LNCaP clone FGC (cell line): Measurements from ENCODE around the gene ACVRL1.
A peak's percentile ranks its signal among the peaks of the same experiment; 100 is the strongest.

Experiments
- DNase-seq: peaks from one replicate; pipeline ENCODE4 v3.0.0-alpha.2; 2011; ENCODE audit warnings: low read depth
- H3K4me3 ChIP-seq: 2 replicates; pipeline ENCODE4 v1.5.1; 2011; ENCODE audit warnings: mild to moderate bottlenecking, low read depth, low read length, control low read depth
- CTCF ChIP-seq: IDR thresholded peaks from 2 replicates; pipeline ENCODE4 v1.5.1; 2012; ENCODE audit warnings: mild to moderate bottlenecking; ENCODE audit not compliant: control insufficient read depth, insufficient read depth; ENCODE audit errors: extremely low read depth

The ACVRL1 gene

GRCh38 chr12:51951199-51951842, 44.0 kb downstream of the ACVRL1 start, which contains the start of gene ACVR1B:
Gene ACVR1B, plus strand, starts transcription at chr12:51951699. Its CDS starts 45 bp downstream, at chr12:51951744.
- TF ChIP-seq CTCF, result no peak
- DNase-seq, result peak; percentile 63
- H3K4me3 ChIP-seq, result peak within 1 kb of the TSS; percentile 91

GRCh38 chr12:51951843-51952722, 44.8 kb downstream of the ACVRL1 start:
- peak overlapping the region; percentile 91 for H3K4me3 ChIP-seq
- no peak for DNase-seq
- no peak for TF ChIP-seq CTCF

- TF ChIP-seq CTCF, result no peak
- peak overlapping the region; percentile 91 for H3K4me3 ChIP-seq
- no peak for DNase-seq
These were observed 45.8 kb downstream of the ACVRL1 start for GRCh38 chr12:51953089-51953488.

GRCh38 chr12:51953864-51954263, 46.6 kb downstream of the ACVRL1 start:
- H3K4me3 ChIP-seq, result peak overlapping the region; percentile 7
- no peak for DNase-seq
- no peak for TF ChIP-seq CTCF

GRCh38 chr12:51954561-51955361, 47.5 kb downstream of the ACVRL1 start:
- TF ChIP-seq CTCF, result no peak
- peak overlapping the region; percentile 23 for H3K4me3 ChIP-seq
- peak; percentile 97 for DNase-seq

- no peak for DNase-seq
- no peak for TF ChIP-seq CTCF
- peak overlapping the region; percentile 23 for H3K4me3 ChIP-seq
These were observed 48.4 kb downstream of the ACVRL1 start for GRCh38 chr12:51955702-51956101.
